ENCODE results near the gene GDF10. TPM values are rescaled to one million over a fixed set of nuclear protein-coding genes. Genes with fewer than 3 reads are reported as not detected.

The GDF10 gene
- 0.05 to 0.12 TPM in 2 of 5 replicates, not detected in the others for total RNA-seq (2022; extraction: Qiagen RNA extraction; ENCODE audit: low read depth)

DNA sequence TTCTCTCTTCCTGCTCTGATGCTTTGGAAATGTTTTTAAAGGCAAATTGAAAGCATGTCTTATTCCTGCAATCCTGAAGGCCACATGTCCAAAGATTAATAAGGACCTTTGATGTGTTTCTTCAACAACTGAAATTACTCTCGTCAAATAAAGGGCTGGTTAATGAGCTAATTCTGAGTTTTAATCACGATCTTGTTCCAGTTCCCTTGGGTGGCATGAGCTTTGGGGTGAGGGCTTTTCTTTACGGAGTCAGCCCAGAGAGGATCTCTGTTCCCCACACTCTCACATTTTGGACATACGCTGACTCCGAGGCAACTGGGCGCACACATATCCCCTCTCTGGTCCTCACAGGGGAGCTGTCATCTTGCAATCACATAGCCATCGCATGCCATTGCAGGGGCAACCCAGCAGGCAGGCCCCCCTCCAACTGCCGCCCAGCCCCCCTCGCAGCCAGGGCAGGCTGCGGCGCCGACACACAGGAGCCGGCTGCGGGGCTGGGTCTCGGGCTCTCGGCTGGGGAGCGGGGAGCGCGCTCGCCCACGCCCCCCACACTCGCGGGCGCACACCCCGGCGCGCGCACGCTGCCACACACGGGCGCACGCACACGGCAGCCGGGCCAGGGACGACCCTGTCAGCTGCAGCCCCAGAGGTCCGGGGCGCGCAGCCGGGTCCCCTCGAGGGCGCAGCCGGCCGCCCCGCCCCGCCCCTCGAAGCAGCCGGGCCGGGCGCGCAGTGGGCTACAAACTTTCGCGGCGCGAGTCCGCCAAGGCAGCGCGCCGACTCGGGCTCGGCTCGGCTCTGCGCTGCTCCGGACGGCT is at the start of gene GDF10:
TSS of gene GDF10 (plus strand) at position 587 of the 818 bp plus-strand sequence. CDS start 455 bp downstream, outside the sequence.

GRCh38 chr10:47322300-47323061 is 22.5 kb downstream of the GDF10 start, which contains the start of gene GDF2:
GDF2 (plus strand) TSS chr10:47322454; CDS start chr10:47322669, 215 bp downstream.

GRCh38 chr10:47348138-47348651 is 48.2 kb downstream of the GDF10 start, which contains the start of gene RBP3:
RBP3 (plus strand) TSS chr10:47348363; CDS start chr10:47348485, 122 bp downstream.

Other genes starting within 250 kb of the GDF10 start
- gene GDF2, start 22.3 kb downstream of the GDF10 start, total RNA-seq (2022; extraction: Qiagen RNA extraction; ENCODE audit: low read depth) = not detected in 5 replicates
- gene RBP3, start 48.2 kb downstream of the GDF10 start, total RNA-seq (2022; extraction: Qiagen RNA extraction; ENCODE audit: low read depth) = not detected in 5 replicates
- 11.0 to 14.8 TPM (median 12.9 TPM) in 5 replicates for gene ZNF488, start 84.1 kb downstream of the GDF10 start, total RNA-seq (2022; extraction: Qiagen RNA extraction; ENCODE audit: low read depth)
- gene ANXA8, start 183.9 kb downstream of the GDF10 start, total RNA-seq (2022; extraction: Qiagen RNA extraction; ENCODE audit: low read depth) = 25.9 to 36.6 TPM (median 29.7 TPM) in 5 replicates
- 0.88 to 1.1 TPM (median 0.95 TPM) in 3 of 5 replicates, not detected in the others for gene FAM25G, start 191.5 kb downstream of the GDF10 start, total RNA-seq (2022; extraction: Qiagen RNA extraction; ENCODE audit: low read depth)
- 8.0 to 9.7 TPM (median 9.2 TPM) in 5 replicates for gene AGAP9, start 223.4 kb downstream of the GDF10 start, total RNA-seq (2022; extraction: Qiagen RNA extraction; ENCODE audit: low read depth)

Measured in A549 treated with RU486 at 1 μM for 4 hours (cell line).